Activated CD4-positive, alpha-beta T cell treated with anti-CD3 and anti-CD28 coated beads for 48 hours (primary cell): ENCODE measurements around the gene ZNF318.
A peak's percentile ranks its signal among the peaks of the same experiment; 100 is the strongest.
"Not testable (repeated sequence)": the region's sequence is repeated elsewhere in the genome, so short reads cannot be mapped to it uniquely, and the experiment has no call there.

Experiments
- DNase-seq: peaks from one replicate; pipeline ENCODE4 v3.0.0-alpha.2; 2020

ZNF318 gene

GRCh38 chr6:43386492-43386891 lies 17.0 kb upstream of the ZNF318 start:
- no peak for DNase-seq

- DNase-seq = no peak
These were observed 13.7 kb upstream of the ZNF318 start for GRCh38 chr6:43383021-43383667.

DNA sequence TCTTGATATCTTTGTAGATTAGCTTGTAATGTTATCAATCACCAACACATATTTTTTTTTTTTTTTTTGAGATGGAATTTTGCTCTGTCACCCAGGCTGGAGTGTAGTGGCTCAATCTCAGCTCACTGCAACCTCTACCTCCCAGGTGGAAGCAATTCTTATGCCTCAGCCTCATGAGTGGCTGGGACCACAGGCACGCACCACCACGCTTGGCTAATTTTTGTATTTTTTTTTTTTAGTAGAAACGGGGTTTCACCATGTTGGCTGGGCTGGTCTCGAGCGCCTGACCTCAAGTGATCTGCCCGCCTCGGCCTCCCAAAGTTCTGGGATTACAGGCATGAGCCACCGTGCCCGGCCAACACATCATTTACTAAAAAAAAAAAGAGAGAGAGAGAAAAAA lies 11.4 kb upstream of the ZNF318 start:
- not testable (repeated sequence) for DNase-seq

DNA sequence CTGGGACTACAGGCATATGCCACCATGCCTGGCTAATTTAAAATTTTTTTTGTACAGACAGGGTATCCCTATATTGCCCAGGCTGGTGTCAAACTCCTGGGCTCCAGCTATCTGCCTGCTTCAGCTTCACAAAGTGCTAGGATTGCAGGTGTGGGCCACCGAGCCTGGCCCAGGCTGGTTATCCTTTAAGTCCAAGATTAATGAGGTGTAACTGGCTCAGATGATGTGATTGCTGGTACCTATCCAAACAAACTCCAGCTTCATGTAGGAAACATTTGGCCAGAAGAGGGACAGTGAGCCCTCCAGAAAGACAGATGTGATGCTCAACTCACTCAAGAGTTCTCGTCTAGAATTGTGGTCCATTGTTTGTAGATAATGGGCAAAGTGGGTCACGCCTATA lies 9.2 kb upstream of the ZNF318 start:
- DNase-seq = no peak

DNA sequence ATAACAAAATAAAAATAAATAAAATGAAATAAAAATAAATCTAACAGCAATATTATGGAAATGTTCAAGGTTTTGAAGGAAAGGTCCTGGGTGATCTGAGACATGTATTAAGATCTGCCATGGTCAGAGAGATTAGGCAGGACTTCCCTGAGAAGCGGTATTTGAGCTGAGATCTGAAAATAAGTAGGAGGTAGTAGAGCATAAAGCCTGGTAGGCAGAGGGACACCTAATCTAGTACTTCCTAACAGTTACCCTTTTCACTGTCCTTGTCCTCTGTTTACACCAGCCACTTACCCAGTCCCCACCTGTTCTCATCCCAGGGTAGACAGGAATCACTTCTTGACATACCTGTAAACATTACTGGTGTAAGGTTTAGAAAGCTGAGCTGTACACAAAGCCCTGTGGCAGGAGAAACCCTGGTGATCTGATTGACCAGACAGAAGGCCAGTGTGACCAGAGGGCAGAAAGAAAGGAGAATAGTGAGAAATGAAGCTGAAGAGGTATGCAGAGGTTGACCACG lies 8.3 kb upstream of the ZNF318 start:
- no peak for DNase-seq

DNA sequence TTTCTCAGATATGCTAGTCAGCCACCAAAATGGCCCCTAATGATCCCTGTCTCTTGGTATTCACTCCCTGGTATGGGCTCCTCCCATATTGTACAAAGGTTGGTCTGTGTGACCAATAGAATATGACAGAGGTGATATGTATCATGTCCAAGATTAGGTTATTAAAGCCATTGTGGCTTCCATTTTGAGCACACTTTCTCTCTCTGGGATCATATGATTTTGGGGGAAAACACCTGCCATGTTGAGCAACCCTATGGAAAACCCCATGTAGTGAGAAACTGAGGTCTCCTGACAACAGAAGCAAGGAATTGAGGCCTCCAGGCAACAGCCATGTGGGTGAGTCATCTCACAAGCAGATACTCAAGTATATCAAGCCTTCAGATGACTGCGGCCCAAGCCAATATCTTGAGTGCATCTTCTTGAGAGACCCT lies 7.1 kb upstream of the ZNF318 start:
- peak; percentile 52 for DNase-seq

DNA sequence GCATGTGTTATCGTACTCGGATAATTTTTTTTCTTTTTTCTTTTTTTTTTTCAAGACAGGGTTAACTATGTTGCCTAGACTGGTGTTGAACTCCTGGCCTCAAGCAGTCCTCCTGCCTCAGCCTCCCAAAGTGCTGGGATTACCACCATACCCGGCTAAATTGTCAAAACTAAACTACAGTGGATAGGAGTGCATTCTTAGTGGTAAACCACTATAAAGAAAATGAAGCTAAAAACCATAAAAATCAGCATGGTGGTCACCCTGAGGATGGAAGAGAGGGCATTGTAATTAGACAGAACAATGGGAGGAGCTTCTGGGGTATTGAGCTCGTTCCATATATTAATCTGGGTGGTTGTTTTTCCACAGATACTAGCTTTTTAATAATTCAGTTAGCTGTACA lies 6.2 kb upstream of the ZNF318 start:
- no peak for DNase-seq

GRCh38 chr6:43373252-43373875 lies 3.9 kb upstream of the ZNF318 start:
- no peak for DNase-seq

DNA sequence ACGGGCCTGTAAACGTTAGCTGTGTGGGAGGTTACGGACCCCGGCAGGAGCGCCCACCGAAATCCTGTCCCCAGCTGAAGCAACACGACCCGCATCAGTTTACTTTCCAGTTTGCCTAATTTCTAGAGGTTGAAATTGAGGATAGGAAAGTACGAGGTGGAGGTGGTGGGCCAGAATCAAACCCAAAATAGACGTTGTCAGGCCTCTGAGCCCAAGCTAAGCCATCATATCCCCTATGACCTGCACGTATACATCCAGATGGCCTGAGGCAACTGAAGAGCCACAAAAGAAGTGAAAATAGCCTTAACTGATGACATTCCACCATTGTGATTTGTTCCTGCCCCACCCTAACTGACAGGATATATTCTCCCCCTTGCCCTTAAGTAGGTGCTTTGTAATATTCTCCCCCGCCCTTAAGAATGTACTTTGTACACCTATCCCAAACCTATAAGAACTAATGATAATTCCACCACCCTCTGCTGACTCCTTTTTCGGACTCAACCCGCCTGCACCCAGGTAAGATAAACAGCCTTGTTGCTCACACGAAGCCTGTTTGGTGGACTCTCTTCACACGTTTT lies 645 bp upstream of the ZNF318 start:
- not testable (repeated sequence) for DNase-seq

DNA sequence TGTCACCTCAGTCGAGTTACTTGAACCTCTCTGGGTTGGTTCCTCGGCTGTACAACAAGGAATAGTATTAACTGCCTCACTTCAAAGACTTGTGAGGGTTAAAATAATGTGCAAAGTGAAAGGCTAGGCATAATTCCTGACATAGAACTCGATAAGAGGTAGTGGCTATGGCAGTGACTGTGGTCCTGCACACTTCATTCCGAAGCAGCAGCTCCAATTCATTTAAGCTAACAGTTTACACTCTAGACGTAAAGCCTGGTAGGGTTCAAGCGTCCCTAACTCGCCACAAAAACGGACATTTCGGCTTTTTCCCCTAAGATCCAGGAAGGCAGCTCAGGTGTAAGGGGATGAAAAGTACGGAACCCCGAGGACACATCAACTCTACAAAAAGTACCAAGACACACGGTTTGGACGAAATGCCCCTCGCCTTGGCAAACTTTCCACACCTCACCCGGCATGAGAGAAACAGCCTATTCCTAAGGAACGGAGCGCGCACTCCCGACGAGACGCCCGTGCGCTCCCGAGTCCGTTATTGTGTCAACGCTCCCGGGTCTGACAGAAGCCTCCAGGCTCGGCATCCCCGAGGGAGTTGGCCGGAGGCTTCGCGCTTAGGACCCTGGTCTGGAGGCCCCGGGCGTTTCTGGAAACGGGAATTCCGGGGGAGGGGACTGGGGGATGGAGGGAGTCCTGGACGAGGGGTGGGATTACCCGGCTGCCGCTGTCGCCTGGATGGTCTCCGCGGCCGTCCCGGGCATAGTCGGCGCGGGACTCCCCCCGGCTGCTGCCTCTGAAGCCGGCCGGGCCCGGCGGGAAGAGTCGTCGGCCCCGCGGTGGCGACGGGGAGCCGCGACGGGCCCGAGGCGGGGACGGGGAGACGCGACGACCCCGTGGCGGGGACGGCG lies 937 bp downstream of the ZNF318 start:
- peak; percentile 26 for DNase-seq

GRCh38 chr6:43367245-43367984 lies 2.0 kb downstream of the ZNF318 start:
- DNase-seq = no peak

GRCh38 chr6:43361269-43361668 lies 8.2 kb downstream of the ZNF318 start:
- DNase-seq = no peak

GRCh38 chr6:43359831-43360230 lies 9.6 kb downstream of the ZNF318 start:
- DNase-seq = no peak

DNA sequence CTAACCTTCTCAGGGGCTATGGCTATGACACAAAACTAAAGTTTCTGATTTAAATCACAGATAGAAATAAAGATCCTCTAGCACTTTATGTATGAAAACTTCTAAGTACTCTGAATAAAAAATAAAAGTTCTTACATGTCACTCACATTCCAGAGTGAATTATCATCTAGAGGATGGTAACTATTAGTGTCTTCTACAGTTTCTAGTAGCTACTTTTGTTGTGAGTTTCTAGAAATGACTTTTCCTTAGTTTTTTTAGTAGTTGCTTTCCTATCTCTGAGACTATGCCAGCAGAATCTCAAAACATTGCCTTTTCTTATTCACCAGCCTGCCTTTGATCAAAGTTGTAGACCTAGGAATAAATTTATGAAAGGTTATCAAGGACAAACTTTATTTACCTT lies 10.1 kb downstream of the ZNF318 start:
- no peak for DNase-seq

DNA sequence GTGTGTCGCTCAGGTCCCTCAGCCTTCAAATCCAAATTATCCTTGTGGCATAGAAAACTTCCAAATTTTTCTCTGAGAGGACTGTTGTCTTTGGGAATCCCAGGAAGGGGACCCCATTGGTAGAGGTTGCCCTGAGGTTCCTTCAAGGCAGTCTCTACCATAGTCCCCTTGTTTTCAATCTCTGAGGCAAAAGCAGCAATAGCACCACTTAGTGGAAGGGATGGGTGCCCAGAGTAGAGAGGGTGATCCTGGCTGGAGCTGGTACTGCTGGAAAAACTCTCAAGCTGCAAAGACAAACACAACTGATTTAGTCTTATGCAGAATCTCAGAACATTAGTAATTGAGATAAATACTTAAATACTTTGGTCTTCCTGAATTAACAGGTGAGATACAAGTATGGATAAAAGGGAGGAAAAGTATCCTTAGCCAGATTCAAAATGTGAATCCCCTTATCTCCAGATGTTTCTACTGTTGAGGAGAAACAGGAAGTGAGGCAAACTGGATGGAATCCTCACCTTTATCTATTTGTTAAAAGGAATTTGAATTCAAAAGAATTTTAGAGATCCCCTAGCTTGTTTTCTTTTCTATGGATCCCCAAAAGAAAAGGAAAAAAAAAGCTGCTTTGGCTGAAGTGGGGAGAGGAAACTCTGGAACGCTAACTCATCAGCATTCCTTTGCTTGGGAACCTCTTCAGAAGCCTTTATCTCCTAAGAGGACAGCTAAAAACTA lies 13.4 kb downstream of the ZNF318 start:
- no peak for DNase-seq

GRCh38 chr6:43351951-43352350 lies 17.5 kb downstream of the ZNF318 start:
- not testable (repeated sequence) for DNase-seq

GRCh38 chr6:43347444-43347843 lies 22.0 kb downstream of the ZNF318 start:
- no peak for DNase-seq

- DNase-seq = no peak
These were observed 22.4 kb downstream of the ZNF318 start for GRCh38 chr6:43347021-43347420.

DNA sequence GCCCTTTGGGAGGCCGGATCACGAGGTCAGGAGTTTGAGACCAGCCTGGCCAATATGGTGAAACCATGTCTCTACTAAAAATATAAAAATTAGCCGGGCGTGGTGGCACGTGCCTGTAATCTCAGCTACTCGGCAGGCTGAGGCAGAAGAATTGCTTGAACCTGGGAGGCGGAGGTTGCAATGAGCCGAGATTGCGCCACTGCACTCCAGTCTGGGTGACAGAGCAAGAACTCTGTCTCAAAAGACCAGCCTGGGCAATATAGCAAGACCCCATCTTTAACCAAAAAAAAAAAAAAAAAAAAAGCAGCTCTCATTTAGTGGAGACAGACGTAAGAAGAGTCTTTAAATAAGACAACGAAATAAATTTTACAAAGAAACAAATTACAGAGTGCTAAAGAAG lies 23.2 kb downstream of the ZNF318 start:
- DNase-seq = not testable (repeated sequence)

DNA sequence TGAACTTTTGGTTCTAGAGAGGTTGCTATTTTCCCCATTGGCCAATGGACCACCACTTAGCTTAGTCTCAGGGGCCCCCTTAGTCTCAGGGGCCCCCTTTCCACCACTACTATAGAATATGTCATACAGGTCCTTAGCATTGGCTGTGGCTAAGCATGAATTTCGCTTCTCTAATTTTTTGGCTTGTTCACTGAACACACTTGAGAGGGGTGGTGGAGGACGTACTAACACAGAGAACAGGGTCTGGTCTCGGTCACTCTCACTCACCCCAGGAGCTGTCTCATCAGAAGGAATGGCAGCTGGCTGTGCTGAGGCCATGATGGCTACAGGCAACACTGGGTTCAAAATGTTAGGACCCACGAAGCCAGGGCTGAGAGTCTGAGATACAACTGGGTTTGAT lies 30.3 kb downstream of the ZNF318 start:
- no peak for DNase-seq

GRCh38 chr6:43338243-43338642 lies 31.2 kb downstream of the ZNF318 start:
- DNase-seq = no peak

GRCh38 chr6:43336382-43336781 lies 33.1 kb downstream of the ZNF318 start:
- DNase-seq = no peak
